ENCODE measurements around the gene GHRHR.

Gene GHRHR

DNA sequence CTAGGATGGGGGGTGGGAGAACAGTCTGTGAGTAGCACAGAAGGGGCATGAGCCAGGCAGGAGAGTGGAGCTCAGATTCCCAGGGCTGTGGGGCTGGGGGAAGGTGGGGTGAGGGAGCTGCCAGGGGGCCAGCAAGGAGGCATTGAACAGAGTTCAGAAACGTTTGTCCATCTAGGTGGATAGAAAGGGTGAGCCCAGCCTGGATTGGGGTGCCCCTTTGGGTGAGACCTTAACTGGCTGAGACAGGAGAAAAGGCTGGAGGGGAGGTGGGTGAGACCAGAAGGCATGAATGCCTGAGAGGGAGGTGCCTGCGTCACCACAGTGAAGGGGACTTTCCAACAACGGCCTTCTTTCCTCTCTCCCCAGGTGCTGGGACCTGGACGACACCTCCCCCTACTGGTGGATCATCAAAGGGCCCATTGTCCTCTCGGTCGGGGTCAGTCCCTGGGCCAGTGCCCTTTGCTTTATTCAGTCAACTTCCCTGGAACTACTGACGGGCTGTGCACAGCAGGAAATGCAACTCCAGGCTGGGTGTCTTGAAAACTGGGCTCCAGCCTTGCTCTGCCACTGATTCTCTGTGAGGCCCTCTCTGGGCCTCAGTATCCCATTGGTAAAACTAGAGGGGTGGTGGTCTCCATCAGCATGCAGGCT, 11.0 kb downstream of the GHRHR start:
- TF ChIP-seq CTCF (IDR thresholded peaks at IDR 0.05; ENCODE audit: control insufficient read depth, insufficient read depth, low read depth, low read length, missing control alignments) = peak; percentile 71
- no peak for DNase-seq (ENCODE audit: low read depth)

GRCh38 chr7:30975256-30975899, 11.6 kb downstream of the GHRHR start:
- H3K4me3 ChIP-seq (ENCODE audit: control insufficient read depth, low read depth, low read length) = no peak overlapping the region
- no peak for DNase-seq (ENCODE audit: low read depth)
- TF ChIP-seq CTCF (IDR thresholded peaks at IDR 0.05; ENCODE audit: control insufficient read depth, insufficient read depth, low read depth, low read length, missing control alignments) = no peak

More for the DNA sequence above, 11.0 kb downstream of the GHRHR start:
- H3K4me3 ChIP-seq (ENCODE audit: control insufficient read depth, low read depth, low read length) = no peak overlapping the region

GRCh38 chr7:30976381-30976780, 12.6 kb downstream of the GHRHR start:
- no peak for DNase-seq (ENCODE audit: low read depth)
- no peak for TF ChIP-seq CTCF (IDR thresholded peaks at IDR 0.05; ENCODE audit: control insufficient read depth, insufficient read depth, low read depth, low read length, missing control alignments)
- H3K4me3 ChIP-seq (ENCODE audit: control insufficient read depth, low read depth, low read length) = no peak overlapping the region

DNA sequence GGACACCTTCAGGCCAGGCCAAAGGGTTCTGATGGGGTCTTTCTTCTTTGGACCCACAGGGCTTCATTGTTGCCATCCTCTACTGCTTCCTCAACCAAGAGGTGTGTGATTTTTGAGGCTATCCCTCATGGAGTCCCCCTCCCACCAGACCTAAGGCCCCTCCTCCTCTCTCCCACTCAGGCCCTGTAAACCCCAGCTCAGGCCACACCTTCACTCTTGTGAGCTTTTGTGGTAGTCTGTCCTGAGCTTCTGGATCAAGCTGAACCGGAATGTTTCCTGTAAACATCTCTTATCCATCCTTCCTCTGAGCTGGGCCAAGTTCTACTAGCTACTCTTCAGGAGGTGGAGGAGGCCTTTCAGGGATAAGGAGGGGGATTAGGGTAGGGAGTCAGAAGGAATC, 13.5 kb downstream of the GHRHR start:
- no peak for DNase-seq (ENCODE audit: low read depth)

DNA sequence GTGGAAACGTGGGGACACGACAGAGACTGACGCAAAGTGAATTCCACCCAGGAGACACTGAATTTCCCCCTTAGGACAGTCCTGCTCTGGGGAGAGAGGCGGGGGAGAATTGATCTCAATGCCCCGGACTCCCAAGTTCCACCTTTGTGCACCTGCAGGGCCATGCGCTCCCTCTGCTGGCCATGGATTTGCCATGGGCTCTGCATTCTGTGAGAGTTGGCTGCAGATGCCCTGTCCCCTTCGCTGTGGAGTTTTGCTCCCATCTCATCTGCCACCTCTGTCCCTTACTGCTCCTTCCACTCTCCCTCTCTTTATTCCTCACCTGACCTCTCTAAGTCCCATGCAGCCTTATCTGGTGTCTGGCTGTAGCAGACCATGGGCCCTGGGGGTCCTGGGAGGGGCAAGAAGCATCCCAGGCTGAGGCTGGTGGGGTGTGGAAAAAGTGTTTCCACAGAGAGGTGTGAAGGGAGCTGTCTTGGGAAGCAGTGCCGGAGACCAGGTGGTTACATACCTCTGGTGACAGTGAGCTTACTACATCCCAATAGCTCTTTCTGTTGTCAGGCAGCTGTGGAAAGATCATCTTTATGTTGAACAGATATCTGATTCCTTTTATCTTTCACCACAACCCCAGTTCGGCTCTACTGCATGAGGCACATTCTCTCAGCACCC, 14.3 kb downstream of the GHRHR start:
- DNase-seq (ENCODE audit: low read depth) = no peak
- H3K4me3 ChIP-seq (ENCODE audit: control insufficient read depth, low read depth, low read length) = no peak overlapping the region
- peak; percentile 70 for TF ChIP-seq CTCF (IDR thresholded peaks at IDR 0.05; ENCODE audit: control insufficient read depth, insufficient read depth, low read depth, low read length, missing control alignments)

More for the DNA sequence above, 13.5 kb downstream of the GHRHR start:
- no peak for TF ChIP-seq CTCF (IDR thresholded peaks at IDR 0.05; ENCODE audit: control insufficient read depth, insufficient read depth, low read depth, low read length, missing control alignments)
- no peak overlapping the region for H3K4me3 ChIP-seq (ENCODE audit: control insufficient read depth, low read depth, low read length)

GRCh38 chr7:30979027-30979426, 15.3 kb downstream of the GHRHR start:
- no peak for DNase-seq (ENCODE audit: low read depth)

More at GRCh38 chr7:30979027-30979426, 15.3 kb downstream of the GHRHR start:
- TF ChIP-seq CTCF (IDR thresholded peaks at IDR 0.05; ENCODE audit: control insufficient read depth, insufficient read depth, low read depth, low read length, missing control alignments) = no peak
- no peak overlapping the region for H3K4me3 ChIP-seq (ENCODE audit: control insufficient read depth, low read depth, low read length)

All from AG09309 (cell line).